PC-9 (cell line): ENCODE data around the gene RELL1. TPM values are rescaled to one million over a fixed set of nuclear protein-coding genes. Genes with fewer than 3 reads are reported as not detected.

ENCODE experiments used
- BruUV-seq: library from RNA; stranded (reverse); fragments of 400-500 nt; replicated peaks from 2 replicates; lab custom pipeline; 2021; lab: Mats Ljungman, UMichigan
- CTCF ChIA-PET: fragments of 300-600 bp; sonication (Branson Sonifier 250); formaldehyde crosslinking; loops from one replicate; lab custom pipeline; 2022; ENCODE audit warnings: antibody characterized with exemption; lab: Charles Lee
- POLR2A ChIA-PET: fragments of 300-600 bp; sonication (Branson Sonifier 250); formaldehyde crosslinking; loops from one replicate; lab custom pipeline; 2022; ENCODE audit warnings: antibody characterized with exemption; ENCODE audit not compliant: unreplicated experiment; lab: Charles Lee
- DNase-seq, 2 experiments: peaks; one replicate each; pipeline versions ENCODE4 v3.0.0 to v3.0.0-alpha.2; 2015 to 2022; ENCODE audit warnings: mixed read lengths in 1 of 2
- H2AFZ ChIP-seq: fragments of 200-600 bp; sonication (generic); 2 replicates; pipeline ENCODE4 v1.8.1; 2017; ENCODE audit warnings: antibody characterized with exemption
- H3F3A ChIP-seq: fragments of 200-600 bp; sonication (generic); 2 replicates; pipeline ENCODE4 v1.8.1; 2017; ENCODE audit warnings: antibody characterized with exemption, mild to moderate bottlenecking, low read depth; ENCODE audit not compliant: insufficient read depth
- H3K27ac ChIP-seq: fragments of 200-600 bp; sonication (generic); 2 replicates; pipeline ENCODE4 v1.6.1; 2016; ENCODE audit warnings: mixed run types
- H3K27me3 ChIP-seq: fragments of 200-600 bp; sonication (generic); 2 replicates; pipeline ENCODE4 v1.6.1; 2016; ENCODE audit warnings: low read depth, mixed run types; ENCODE audit not compliant: insufficient read depth
- H3K36me3 ChIP-seq: fragments of 200-600 bp; sonication (generic); 2 replicates; pipeline ENCODE4 v1.6.1; 2016; ENCODE audit warnings: low read depth, mixed run types
- H3K4me1 ChIP-seq: fragments of 200-600 bp; sonication (generic); replicated peaks from 2 replicates; pipeline ENCODE4 v1.6.1; 2016; ENCODE audit warnings: mixed run types; ENCODE audit not compliant: insufficient read depth
- H3K4me2 ChIP-seq: fragments of 200-600 bp; sonication (generic); 2 replicates; pipeline ENCODE4 v1.6.1; 2017; ENCODE audit warnings: mixed run types
- H3K4me3 ChIP-seq: fragments of 200-600 bp; sonication (generic); 2 replicates; pipeline ENCODE4 v1.6.1; 2016; ENCODE audit warnings: mixed run types
- H3K79me2 ChIP-seq: fragments of 200-600 bp; sonication (generic); 2 replicates; pipeline ENCODE4 v1.6.1; 2017; ENCODE audit warnings: low read depth, mixed run types
- H3K9me2 ChIP-seq: fragments of 200-600 bp; sonication (generic); 2 replicates; pipeline ENCODE4 v1.8.1; 2017; ENCODE audit warnings: mild to moderate bottlenecking; ENCODE audit not compliant: insufficient read depth
- H3K9me3 ChIP-seq: fragments of 200-600 bp; sonication (generic); 2 replicates; pipeline ENCODE4 v1.8.1; 2016; ENCODE audit warnings: low read depth; ENCODE audit not compliant: insufficient read depth
- H4K20me1 ChIP-seq: fragments of 200-600 bp; sonication (generic); 2 replicates; pipeline ENCODE4 v1.8.1; 2017; ENCODE audit not compliant: insufficient read depth
- EZH2 ChIP-seq: fragments of 200-600 bp; sonication (generic); IDR thresholded peaks from 2 replicates; pipeline ENCODE4 v1.8.0; 2017; ENCODE audit warnings: antibody characterized with exemption, low read depth
- intact Hi-C: fragments of 100-400 bp; cut with micrococcal nuclease; formaldehyde crosslinking; loops from one replicate; pipeline ENCODE4 v1.10.0; 2022; ENCODE audit not compliant: unreplicated experiment
- total RNA-seq: library from RNA; stranded (reverse); gene quantifications from 2 replicates; pipeline ENCODE4 v1.2.3, GENCODE V29; 2021
- TF ChIP-seq, protein P1 (sequence below): fragments of 200-600 bp; sonication (generic); conservative IDR thresholded peaks from 2 replicates; pipeline ENCODE4 v1.6.1; 2017; ENCODE audit warnings: mixed run types, antibody characterized with exemption, mild to moderate bottlenecking, moderate library complexity

Gene RELL1
- total RNA-seq, 1 experiment from 2014 or later = 18.5 TPM

DNA sequence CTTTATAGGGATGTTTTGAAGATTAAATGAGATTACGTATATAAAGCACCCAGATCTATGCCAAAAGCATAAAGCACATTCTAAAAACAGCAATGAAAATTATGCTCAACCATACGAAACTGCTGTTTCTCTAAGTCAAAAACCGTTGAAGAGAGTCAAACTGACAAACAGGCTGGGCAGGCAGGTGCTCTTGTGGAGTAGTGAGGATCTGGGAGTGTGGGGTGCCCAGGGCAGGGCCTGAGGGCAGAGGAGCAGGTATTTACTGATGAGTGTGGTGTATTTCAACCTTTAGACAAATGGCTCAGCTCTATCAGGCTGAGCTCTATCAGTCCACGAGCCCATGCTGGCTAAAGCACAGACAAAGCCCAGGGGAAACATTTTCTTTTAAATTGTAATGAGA, 40.4 kb downstream of the RELL1 start:
- TF ChIP-seq, protein P1, sequence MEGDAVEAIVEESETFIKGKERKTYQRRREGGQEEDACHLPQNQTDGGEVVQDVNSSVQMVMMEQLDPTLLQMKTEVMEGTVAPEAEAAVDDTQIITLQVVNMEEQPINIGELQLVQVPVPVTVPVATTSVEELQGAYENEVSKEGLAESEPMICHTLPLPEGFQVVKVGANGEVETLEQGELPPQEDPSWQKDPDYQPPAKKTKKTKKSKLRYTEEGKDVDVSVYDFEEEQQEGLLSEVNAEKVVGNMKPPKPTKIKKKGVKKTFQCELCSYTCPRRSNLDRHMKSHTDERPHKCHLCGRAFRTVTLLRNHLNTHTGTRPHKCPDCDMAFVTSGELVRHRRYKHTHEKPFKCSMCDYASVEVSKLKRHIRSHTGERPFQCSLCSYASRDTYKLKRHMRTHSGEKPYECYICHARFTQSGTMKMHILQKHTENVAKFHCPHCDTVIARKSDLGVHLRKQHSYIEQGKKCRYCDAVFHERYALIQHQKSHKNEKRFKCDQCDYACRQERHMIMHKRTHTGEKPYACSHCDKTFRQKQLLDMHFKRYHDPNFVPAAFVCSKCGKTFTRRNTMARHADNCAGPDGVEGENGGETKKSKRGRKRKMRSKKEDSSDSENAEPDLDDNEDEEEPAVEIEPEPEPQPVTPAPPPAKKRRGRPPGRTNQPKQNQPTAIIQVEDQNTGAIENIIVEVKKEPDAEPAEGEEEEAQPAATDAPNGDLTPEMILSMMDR = no peak
- no peak for TF ChIP-seq EZH2
- H3K4me1 ChIP-seq = peaks cover 17% of the 10 kb centered on the region
- no peaks in the 10 kb centered on the region for H3K36me3 ChIP-seq
- H3K4me2 ChIP-seq = no peak overlapping the region
- no peak for DNase-seq
- no peaks in the 10 kb centered on the region for H4K20me1 ChIP-seq
- no peak overlapping the region for H2AFZ ChIP-seq
- BruUV-seq = no TSS peak
- H3K79me2 ChIP-seq = no peaks in the 10 kb centered on the region
- POLR2A ChIA-PET = no interaction called here
- no peak overlapping the region for H3K27ac ChIP-seq
- peaks cover 5% of the 10 kb centered on the region; the same call in 1 of the 2 replicates for H3F3A ChIP-seq
- no peaks in the 10 kb centered on the region for H3K9me2 ChIP-seq
- intact Hi-C loops = no loop called here
- no peaks in the 10 kb centered on the region for H3K9me3 ChIP-seq
- H3K27me3 ChIP-seq = no peaks in the 10 kb centered on the region
- no peak overlapping the region for H3K4me3 ChIP-seq
- CTCF ChIA-PET = no interaction called here

DNA sequence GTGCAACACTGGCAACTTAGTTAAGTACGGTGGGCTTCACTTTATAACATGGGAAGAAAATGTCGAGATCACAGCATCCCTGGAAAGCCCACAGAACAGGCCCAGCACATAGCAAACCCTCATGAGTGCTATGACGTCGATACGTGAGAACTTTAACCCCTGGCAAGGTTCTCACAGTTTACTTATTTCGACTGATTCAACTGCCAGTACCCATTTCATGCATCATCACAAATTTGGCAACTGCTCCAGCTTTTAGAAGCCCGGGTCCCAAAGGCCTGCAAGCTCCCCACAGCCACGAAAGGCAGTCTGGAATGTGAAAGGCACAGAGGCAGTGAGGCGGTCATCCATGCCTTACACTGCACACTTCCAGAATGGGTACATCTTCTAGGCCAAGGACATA, 41.2 kb downstream of the RELL1 start:
- no peak overlapping the region for H3K27ac ChIP-seq
- POLR2A ChIA-PET = no interaction called here
- H3K36me3 ChIP-seq = no peaks in the 10 kb centered on the region
- H3K4me1 ChIP-seq = peaks cover 17% of the 10 kb centered on the region
- H3K27me3 ChIP-seq = no peaks in the 10 kb centered on the region
- H3K9me2 ChIP-seq = no peaks in the 10 kb centered on the region
- no peaks in the 10 kb centered on the region for H3K9me3 ChIP-seq
- no peaks in the 10 kb centered on the region for H4K20me1 ChIP-seq
- BruUV-seq = no TSS peak
- TF ChIP-seq, protein P1 = no peak
- TF ChIP-seq EZH2 = no peak
- CTCF ChIA-PET = no interaction called here
- no peak for DNase-seq
- intact Hi-C loops = no loop called here
- peaks cover 5% of the 10 kb centered on the region; the same call in 1 of the 2 replicates for H3F3A ChIP-seq
- no peaks in the 10 kb centered on the region for H3K79me2 ChIP-seq
- no peak overlapping the region for H3K4me3 ChIP-seq
- no peak overlapping the region for H3K4me2 ChIP-seq
- H2AFZ ChIP-seq = no peak overlapping the region

DNA sequence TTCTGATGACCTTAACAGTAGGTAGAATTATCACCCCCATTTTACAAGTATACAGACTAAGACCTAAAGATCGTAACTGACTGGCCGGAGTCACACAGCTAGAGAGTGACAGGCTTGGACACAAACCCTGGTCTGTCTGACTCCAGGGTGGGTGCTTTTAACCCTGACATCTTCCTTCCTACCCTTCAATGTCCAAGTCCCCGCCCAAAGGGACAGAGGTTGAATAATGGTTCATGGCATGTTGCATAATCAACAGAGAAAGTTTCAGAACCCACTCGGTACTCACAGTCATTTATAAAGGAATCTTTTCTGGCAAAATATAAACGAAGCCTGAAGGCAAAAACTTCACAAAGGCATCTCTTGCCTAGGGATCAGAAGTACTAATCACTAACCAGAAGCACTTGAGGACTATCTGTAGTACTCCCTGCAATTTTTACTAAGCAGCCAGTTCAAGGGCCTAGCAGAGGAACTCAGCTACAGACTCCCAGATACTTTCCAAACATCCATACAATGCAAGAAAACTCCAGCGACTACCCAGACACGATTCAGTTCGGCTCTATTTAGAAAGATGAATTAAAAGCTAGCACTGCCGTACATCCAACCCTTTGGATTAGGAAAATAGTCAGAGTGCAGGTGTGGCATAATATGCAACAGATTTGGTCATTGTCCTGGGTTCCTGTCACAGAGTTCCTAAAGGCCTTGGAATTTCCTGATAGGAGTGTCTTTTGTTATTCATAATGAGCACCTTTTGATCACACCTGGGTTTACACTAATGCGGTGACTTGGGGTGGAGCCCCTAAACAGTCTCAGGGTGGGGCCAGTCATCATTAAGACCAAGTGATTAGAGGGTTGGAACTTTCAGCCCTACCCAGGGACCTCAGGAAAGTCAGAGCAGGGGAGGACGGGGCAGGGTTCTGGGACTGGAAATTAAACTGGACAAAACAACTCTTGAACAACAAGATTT, 44.0 kb downstream of the RELL1 start:
- H3K4me2 ChIP-seq = no peak overlapping the region
- ChIA-PET CTCF (no interaction called here), POLR2A (no interaction called here)

More for the DNA sequence above, 44.0 kb downstream of the RELL1 start:
- Histone ChIP-seq H3K27ac (no peak overlapping the region), H3K9me2 (no peaks in the 10 kb centered on the region), H3K79me2 (no peaks in the 10 kb centered on the region), H2AFZ (no peak overlapping the region), H3K4me3 (no peak overlapping the region), H3K36me3 (no peaks in the 10 kb centered on the region), H3F3A (no peaks in the 10 kb centered on the region), H3K4me1 (no peaks in the 10 kb centered on the region), H3K27me3 (no peaks in the 10 kb centered on the region), H3K9me3 (no peaks in the 10 kb centered on the region), H4K20me1 (no peaks in the 10 kb centered on the region)
- no peak for DNase-seq
- intact Hi-C loops = no loop called here
- BruUV-seq = no TSS peak
- no peak for TF ChIP-seq EZH2
- TF ChIP-seq, protein P1 = no peak
